A673 (cell line): ENCODE results near the gene PEX26. TPM values are rescaled to one million over a fixed set of nuclear protein-coding genes. Genes with fewer than 3 reads are reported as not detected.

Experiments
- BruUV-seq: library from RNA; stranded (reverse); fragments of 400-500 nt; replicated peaks from 2 replicates; lab custom pipeline; 2021; lab: Mats Ljungman, UMichigan
- CTCF ChIA-PET: fragments of 300-600 bp; sonication (Branson Sonifier 250); formaldehyde crosslinking; loops from one replicate; lab custom pipeline; 2022; ENCODE audit warnings: antibody characterized with exemption; lab: Charles Lee
- POLR2A ChIA-PET: fragments of 300-600 bp; sonication (Branson Sonifier 250); formaldehyde crosslinking; loops from one replicate; lab custom pipeline; 2022; ENCODE audit warnings: antibody characterized with exemption; ENCODE audit not compliant: low non-redundant PET; lab: Charles Lee
- DNase-seq: peaks from one replicate; pipeline ENCODE4 v3.0.0-alpha.2; 2015; ENCODE audit warnings: low spot score
- H3K27ac ChIP-seq: fragments of 200-600 bp; sonication (generic); 2 replicates; pipeline ENCODE4 v1.5.1; 2016; ENCODE audit warnings: mixed run types, low read depth, mild to moderate bottlenecking, mixed read lengths, antibody characterized with exemption, low read length; ENCODE audit not compliant: poor library complexity, severe bottlenecking
- H3K27me3 ChIP-seq: fragments of 200-600 bp; sonication (generic); replicated peaks from 2 replicates; pipeline ENCODE4 v1.6.1; 2017; ENCODE audit warnings: mixed run types, low read depth, mild to moderate bottlenecking, mixed read lengths, antibody characterized with exemption, low read length; ENCODE audit not compliant: insufficient read depth, poor library complexity
- H3K36me3 ChIP-seq: fragments of 200-600 bp; sonication (generic); 2 replicates; pipeline ENCODE4 v1.6.1; 2016; ENCODE audit warnings: mixed run types, mild to moderate bottlenecking, mixed read lengths, antibody characterized with exemption, low read length; ENCODE audit not compliant: insufficient read depth, poor library complexity, severe bottlenecking
- H3K4me1 ChIP-seq: fragments of 200-600 bp; sonication (generic); 2 replicates; pipeline ENCODE4 v1.6.1; 2017; ENCODE audit warnings: mixed run types, mild to moderate bottlenecking, mixed read lengths, antibody characterized with exemption, low read length; ENCODE audit not compliant: insufficient read depth, poor library complexity, severe bottlenecking
- H3K4me3 ChIP-seq: fragments of 200-600 bp; sonication (generic); 2 replicates; pipeline ENCODE4 v1.5.1; 2016; ENCODE audit warnings: low read depth, mixed run types, mild to moderate bottlenecking, mixed read lengths, low read length; ENCODE audit not compliant: poor library complexity, severe bottlenecking
- H3K9me3 ChIP-seq: fragments of 200-600 bp; sonication (generic); 2 replicates; pipeline ENCODE4 v1.6.1; 2016; ENCODE audit warnings: mixed run types, low read depth, mild to moderate bottlenecking, mixed read lengths, antibody characterized with exemption, low read length; ENCODE audit not compliant: poor library complexity, severe bottlenecking
- CTCF ChIP-seq: fragments of 300-800, 200-600 bp; sonication (generic); conservative IDR thresholded peaks from 2 replicates; pipeline ENCODE4 v1.5.1; 2017; ENCODE audit warnings: low read depth, mild to moderate bottlenecking, antibody characterized with exemption, low read length, moderate library complexity, mixed read lengths
- EZH2 ChIP-seq: fragments of 200-600 bp; sonication (generic); IDR thresholded peaks from 2 replicates; pipeline ENCODE4 v1.6.1; 2017; ENCODE audit warnings: borderline replicate concordance, low read depth, mild to moderate bottlenecking, mixed read lengths, antibody characterized with exemption, low read length; ENCODE audit not compliant: poor library complexity, severe bottlenecking
- intact Hi-C: fragments of 100-400 bp; cut with micrococcal nuclease; formaldehyde crosslinking; loops from one replicate; pipeline ENCODE4 v1.10.0; 2022; ENCODE audit not compliant: unreplicated experiment
- total RNA-seq: library from RNA; stranded (reverse); gene quantifications from 2 replicates; pipeline ENCODE4 v1.2.3, GENCODE V29; 2021

PEX26 gene
- total RNA-seq, 1 experiment from 2014 or later, result 36.9 TPM

DNA sequence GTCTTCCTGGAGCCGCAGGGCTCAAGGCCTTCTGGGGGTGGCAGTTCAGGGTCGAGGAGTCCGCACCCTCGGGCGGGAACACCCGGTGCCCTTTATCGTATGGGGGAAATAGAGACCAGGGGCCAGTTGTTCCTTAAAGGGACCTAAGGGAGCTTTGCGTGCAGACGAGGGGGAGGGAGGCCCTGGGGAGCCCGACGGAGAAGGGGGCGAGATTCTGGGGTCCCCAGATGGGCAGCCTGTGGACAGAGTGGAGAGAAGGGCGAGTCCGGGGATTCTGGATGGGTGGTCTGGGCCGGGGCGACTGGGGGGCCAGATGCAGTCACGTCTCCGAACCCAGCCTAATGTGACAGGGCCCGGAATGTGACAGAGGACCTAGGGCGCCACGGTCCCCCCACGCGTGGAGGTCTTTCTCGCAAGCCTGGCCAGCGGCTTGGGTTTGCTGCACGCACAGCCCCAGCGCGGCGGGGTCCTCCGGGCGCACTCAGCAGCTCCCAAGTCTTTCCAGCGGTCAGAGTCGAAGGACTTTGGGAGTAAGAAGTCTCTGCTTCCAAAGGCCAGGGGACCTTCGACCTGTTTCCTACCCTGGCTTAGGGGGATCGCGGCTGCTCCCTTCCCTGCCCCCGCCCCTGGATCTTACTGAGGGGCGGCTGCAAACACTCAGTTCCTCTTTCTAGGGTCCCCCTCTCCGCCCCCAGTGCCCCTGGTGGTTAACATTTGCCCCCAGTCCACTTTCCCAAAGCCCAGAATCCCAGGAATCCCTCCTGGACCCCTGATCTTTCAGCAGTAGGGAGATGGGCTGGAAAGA lies 33.4 kb downstream of the PEX26 start:
- BruUV-seq, result no TSS peak
- no peak for DNase-seq
- H3K4me1 ChIP-seq, result no peaks in the 10 kb centered on the region
- H3K36me3 ChIP-seq, result no peaks in the 10 kb centered on the region
- POLR2A ChIA-PET, result interaction anchor here (0.6 kb wide), 1 partner anchor 39 kb away, joined by 15 read pairs; the partner anchor contains the start of gene USP18
- intact Hi-C loops, result no loop called here
- no peaks in the 10 kb centered on the region for H3K9me3 ChIP-seq
- peak overlapping the region; percentile 46 for H3K4me3 ChIP-seq
- TF ChIP-seq EZH2 (no peak), CTCF (no peak)
- CTCF ChIA-PET, result no interaction called here
- no peaks in the 10 kb centered on the region for H3K27me3 ChIP-seq
- no peak overlapping the region for H3K27ac ChIP-seq

DNA sequence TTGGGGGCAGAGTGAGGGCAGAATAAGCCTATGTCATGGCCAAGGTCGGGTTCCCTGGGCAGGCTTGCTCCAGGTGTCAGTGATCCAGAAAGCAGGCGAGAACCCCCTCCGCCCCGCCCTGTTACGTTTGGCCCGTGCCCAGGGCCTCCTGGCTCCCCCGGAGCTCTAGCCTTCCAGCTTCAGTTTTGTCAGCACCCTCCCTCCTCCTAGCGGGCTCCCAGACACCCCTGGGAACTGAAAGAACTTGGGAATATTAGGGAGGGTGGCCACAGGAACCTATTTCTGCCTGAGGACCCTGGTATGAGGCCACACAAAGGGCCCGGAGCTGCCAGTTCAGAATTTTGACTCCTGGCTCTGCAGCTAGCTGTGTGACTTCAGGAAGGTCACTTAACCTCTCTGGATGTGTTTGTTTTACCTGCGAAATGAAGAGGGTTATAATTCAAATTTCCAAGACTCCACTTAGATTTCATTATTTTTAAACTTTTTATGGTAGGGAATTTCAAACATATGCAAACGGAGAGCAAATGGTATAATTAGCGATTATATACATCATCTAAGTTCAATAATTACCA lies 34.1 kb downstream of the PEX26 start:
- Histone ChIP-seq H3K27me3 (no peaks in the 10 kb centered on the region), H3K27ac (no peak overlapping the region), H3K4me3 (no peak overlapping the region), H3K4me1 (no peaks in the 10 kb centered on the region), H3K36me3 (no peaks in the 10 kb centered on the region), H3K9me3 (no peaks in the 10 kb centered on the region)
- intact Hi-C loops, result no loop called here
- TF ChIP-seq EZH2 (no peak), CTCF (no peak)
- no peak for DNase-seq
- CTCF ChIA-PET, result no interaction called here
- POLR2A ChIA-PET, result no interaction called here
- BruUV-seq, result no TSS peak

- H3K9me3 ChIP-seq, result no peaks in the 10 kb centered on the region
- DNase-seq, result no peak
- ChIA-PET CTCF (no interaction called here), POLR2A (no interaction called here)
- no peaks in the 10 kb centered on the region for H3K36me3 ChIP-seq
- H3K4me1 ChIP-seq, result no peaks in the 10 kb centered on the region
- no peak overlapping the region for H3K27ac ChIP-seq
- no peak overlapping the region for H3K4me3 ChIP-seq
- H3K27me3 ChIP-seq, result no peaks in the 10 kb centered on the region
- intact Hi-C loops, result no loop called here
- TF ChIP-seq CTCF, result no peak
- no peak for TF ChIP-seq EZH2
- BruUV-seq, result no TSS peak
Measured at GRCh38 chr22:18112440-18112839, 34.6 kb downstream of the PEX26 start.
